Smooth muscle cell (in vitro differentiated cells): ENCODE data around the gene ACOXL. TPM values are rescaled to one million over a fixed set of nuclear protein-coding genes. Genes with fewer than 3 reads are reported as not detected.

Experiments
- DNase-seq: peaks from one replicate; lab custom pipeline; 2025; ENCODE audit not compliant: unreplicated experiment; lab: John Stamatoyannopoulos, UW
- H2AFZ ChIP-seq: fragments of 200-600 bp; sonication (generic); 2 replicates; pipeline ENCODE4 v1.6.0; 2016; ENCODE audit warnings: antibody characterized with exemption, low read depth, mild to moderate bottlenecking
- H3F3A ChIP-seq: fragments of 200-600 bp; sonication (generic); 2 replicates; pipeline ENCODE4 v1.6.0; 2017; ENCODE audit warnings: antibody characterized with exemption, low read depth
- H3K27ac ChIP-seq: fragments of 200-600 bp; sonication (generic); 2 replicates; pipeline ENCODE4 v1.5.1; 2016; ENCODE audit warnings: low read depth, mild to moderate bottlenecking
- H3K27me3 ChIP-seq: fragments of 200-600 bp; sonication (generic); 2 replicates; pipeline ENCODE4 v1.6.1; 2016; ENCODE audit warnings: low read depth, mild to moderate bottlenecking
- H3K36me3 ChIP-seq: fragments of 200-600 bp; sonication (generic); 2 replicates; pipeline ENCODE4 v1.5.1; 2016; ENCODE audit warnings: low read depth
- H3K4me1 ChIP-seq: fragments of 200-600 bp; sonication (generic); 2 replicates; pipeline ENCODE4 v1.5.1; 2016; ENCODE audit warnings: low read depth
- H3K4me2 ChIP-seq: fragments of 200-600 bp; sonication (generic); 2 replicates; pipeline ENCODE4 v1.6.0; 2016; ENCODE audit warnings: mild to moderate bottlenecking
- H3K4me3 ChIP-seq: fragments of 200-600 bp; sonication (generic); 2 replicates; pipeline ENCODE4 v1.5.1; 2016; ENCODE audit warnings: mild to moderate bottlenecking
- H3K79me2 ChIP-seq: fragments of 200-600 bp; sonication (generic); 2 replicates; pipeline ENCODE4 v1.6.0; 2016; ENCODE audit warnings: low read depth, mild to moderate bottlenecking
- H3K9ac ChIP-seq: fragments of 200-600 bp; sonication (generic); 2 replicates; pipeline ENCODE4 v1.6.0; 2016; ENCODE audit warnings: low read depth
- H3K9me3 ChIP-seq: fragments of 200-600 bp; sonication (generic); replicated peaks from 2 replicates; pipeline ENCODE4 v1.5.1; 2016; ENCODE audit warnings: low read depth
- H4K20me1 ChIP-seq: fragments of 200-600 bp; sonication (generic); 2 replicates; pipeline ENCODE4 v1.6.0; 2016; ENCODE audit warnings: low read depth
- WGBS: methylation state at CpG from one replicate; pipeline ENCODE4 v1.1.7; 2016; ENCODE audit warnings: low lambda C conversion rate; 5-methylcytosine and 5-hydroxymethylcytosine counted together
- polyA plus RNA-seq: library from polyadenylated mRNA; unstranded; fragments of >200 nt; fragmentation: Nextera tagmentation; extraction: Ambion mirVana; gene quantifications from 2 replicates; pipeline ENCODE4 v1.2.1, GENCODE V29; 2016
- total RNA-seq: library from RNA; depleted of rRNA; stranded (reverse); fragments of >200 nt; gene quantifications from 2 replicates; pipeline ENCODE4 v1.2.3, GENCODE V29; 2014
- TF ChIP-seq, protein P1 (sequence below): fragments of 200-600 bp; sonication (generic); IDR thresholded peaks from 2 replicates; pipeline ENCODE4 v1.5.1; 2017; ENCODE audit warnings: borderline replicate concordance, mild to moderate bottlenecking, antibody characterized with exemption; ENCODE audit not compliant: insufficient read depth, poor library complexity, severe bottlenecking

ACOXL gene
- total and polyA plus RNA-seq, 2 experiments from 2014 or later, result not detected

DNA sequence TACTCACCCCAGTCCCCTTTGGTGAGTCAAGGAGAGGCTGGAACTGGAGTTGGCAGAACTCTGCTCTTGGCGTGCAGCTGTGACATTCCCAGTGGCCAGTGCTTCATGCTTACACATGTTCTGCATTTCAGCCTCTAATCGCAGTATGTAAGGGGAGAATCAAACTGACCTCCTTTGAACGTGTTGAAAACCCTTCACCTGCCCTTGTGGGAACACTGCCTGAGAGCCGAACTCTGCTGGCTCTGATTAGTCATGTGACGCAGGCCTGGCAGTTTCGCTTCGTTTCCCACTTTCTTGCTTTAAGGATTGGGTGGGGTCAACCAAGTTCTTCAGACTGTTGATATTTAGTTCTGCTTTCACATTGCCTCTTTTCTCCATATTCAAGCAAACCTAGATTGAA is 214.5 kb downstream of the ACOXL start:
- H3F3A ChIP-seq, result no peaks in the 10 kb centered on the region
- H3K4me1 ChIP-seq, result no peaks in the 10 kb centered on the region
- no peak overlapping the region for H3K4me2 ChIP-seq
- no peak for DNase-seq
- 87% methylated on average over 7 of the region's 7 CpGs for WGBS
- no peaks in the 10 kb centered on the region for H3K79me2 ChIP-seq
- H4K20me1 ChIP-seq, result no peaks in the 10 kb centered on the region
- no peak overlapping the region for H3K4me3 ChIP-seq
- no peak overlapping the region for H2AFZ ChIP-seq
- no peaks in the 10 kb centered on the region for H3K27me3 ChIP-seq
- H3K9me3 ChIP-seq, result no peaks in the 10 kb centered on the region
- H3K27ac ChIP-seq, result no peak overlapping the region
- TF ChIP-seq, protein P1, sequence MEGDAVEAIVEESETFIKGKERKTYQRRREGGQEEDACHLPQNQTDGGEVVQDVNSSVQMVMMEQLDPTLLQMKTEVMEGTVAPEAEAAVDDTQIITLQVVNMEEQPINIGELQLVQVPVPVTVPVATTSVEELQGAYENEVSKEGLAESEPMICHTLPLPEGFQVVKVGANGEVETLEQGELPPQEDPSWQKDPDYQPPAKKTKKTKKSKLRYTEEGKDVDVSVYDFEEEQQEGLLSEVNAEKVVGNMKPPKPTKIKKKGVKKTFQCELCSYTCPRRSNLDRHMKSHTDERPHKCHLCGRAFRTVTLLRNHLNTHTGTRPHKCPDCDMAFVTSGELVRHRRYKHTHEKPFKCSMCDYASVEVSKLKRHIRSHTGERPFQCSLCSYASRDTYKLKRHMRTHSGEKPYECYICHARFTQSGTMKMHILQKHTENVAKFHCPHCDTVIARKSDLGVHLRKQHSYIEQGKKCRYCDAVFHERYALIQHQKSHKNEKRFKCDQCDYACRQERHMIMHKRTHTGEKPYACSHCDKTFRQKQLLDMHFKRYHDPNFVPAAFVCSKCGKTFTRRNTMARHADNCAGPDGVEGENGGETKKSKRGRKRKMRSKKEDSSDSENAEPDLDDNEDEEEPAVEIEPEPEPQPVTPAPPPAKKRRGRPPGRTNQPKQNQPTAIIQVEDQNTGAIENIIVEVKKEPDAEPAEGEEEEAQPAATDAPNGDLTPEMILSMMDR, result no peak
- no peaks in the 10 kb centered on the region for H3K36me3 ChIP-seq
- no peak overlapping the region for H3K9ac ChIP-seq

DNA sequence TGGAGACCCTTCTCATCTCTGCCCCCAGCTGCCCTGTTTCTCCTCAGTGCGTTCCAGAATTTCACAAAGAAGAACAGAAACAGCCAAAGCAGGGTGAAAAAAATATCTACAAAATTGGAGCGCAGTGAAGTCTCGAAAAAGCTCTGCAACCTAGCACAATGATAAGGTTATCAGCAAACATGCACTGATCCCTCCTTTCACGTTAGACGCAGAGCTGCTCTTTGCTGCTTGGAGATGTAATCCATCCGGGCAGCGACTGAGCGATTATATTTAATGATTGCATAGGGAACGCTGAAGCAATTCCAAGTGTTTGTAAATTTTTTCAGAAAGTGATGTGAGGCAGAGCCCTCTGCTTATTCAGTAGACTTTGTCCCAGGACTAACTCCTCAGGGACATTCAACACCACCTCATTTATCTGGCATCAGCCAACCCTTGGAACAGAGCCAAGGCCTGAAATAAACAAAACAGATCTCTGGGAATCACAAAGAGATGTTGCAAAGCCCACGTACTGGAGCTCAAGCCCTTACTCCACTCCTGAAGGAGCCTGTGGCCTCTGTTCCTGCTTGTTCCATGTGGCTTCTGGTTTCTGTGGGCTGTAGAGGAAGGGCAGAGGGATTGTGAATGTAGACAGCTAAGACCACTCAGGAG is 215.8 kb downstream of the ACOXL start:
- Histone ChIP-seq H3K79me2 (no peaks in the 10 kb centered on the region), H3K9me3 (no peaks in the 10 kb centered on the region), H3K4me1 (no peaks in the 10 kb centered on the region), H3K27ac (no peak overlapping the region), H2AFZ (no peak overlapping the region), H3K4me3 (no peak overlapping the region), H3K36me3 (no peaks in the 10 kb centered on the region), H3K27me3 (no peaks in the 10 kb centered on the region), H3K9ac (no peak overlapping the region), H3F3A (no peaks in the 10 kb centered on the region), H4K20me1 (no peaks in the 10 kb centered on the region), H3K4me2 (peak overlapping the region; percentile 17)
- TF ChIP-seq, protein P1, result no peak
- WGBS, result 39% methylated on average over 10 of the region's 10 CpGs
- DNase-seq, result no peak

DNA sequence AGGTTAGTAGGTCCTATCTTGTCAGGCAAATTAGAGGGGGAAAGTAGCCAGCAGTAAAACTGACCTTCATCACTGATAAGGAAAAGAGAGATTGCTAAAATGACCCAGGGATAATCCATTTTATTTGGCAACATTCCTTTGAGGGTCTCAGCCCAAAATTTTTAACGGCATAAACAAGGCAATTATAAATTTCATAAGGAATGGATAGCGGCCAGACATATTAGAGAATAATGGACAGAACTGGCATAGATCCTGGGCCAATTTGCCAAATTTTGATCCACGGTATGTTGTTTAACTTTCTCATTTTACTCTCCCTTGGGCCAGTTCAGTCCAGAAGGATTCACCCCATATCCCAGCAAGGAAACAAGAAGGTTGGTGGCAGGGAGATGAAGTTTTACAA is 217.9 kb downstream of the ACOXL start:
- Histone ChIP-seq H3K79me2 (no peaks in the 10 kb centered on the region), H3K9me3 (no peaks in the 10 kb centered on the region), H3K4me1 (no peaks in the 10 kb centered on the region), H3K4me3 (no peak overlapping the region), H4K20me1 (no peaks in the 10 kb centered on the region), H3K27ac (no peak overlapping the region), H3K36me3 (no peaks in the 10 kb centered on the region), H3K4me2 (no peak overlapping the region), H3F3A (no peaks in the 10 kb centered on the region), H2AFZ (no peak overlapping the region), H3K27me3 (no peaks in the 10 kb centered on the region), H3K9ac (no peak overlapping the region)
- 91% methylated on average over 3 of the region's 3 CpGs for WGBS
- TF ChIP-seq, protein P1, result no peak
- DNase-seq, result no peak

DNA sequence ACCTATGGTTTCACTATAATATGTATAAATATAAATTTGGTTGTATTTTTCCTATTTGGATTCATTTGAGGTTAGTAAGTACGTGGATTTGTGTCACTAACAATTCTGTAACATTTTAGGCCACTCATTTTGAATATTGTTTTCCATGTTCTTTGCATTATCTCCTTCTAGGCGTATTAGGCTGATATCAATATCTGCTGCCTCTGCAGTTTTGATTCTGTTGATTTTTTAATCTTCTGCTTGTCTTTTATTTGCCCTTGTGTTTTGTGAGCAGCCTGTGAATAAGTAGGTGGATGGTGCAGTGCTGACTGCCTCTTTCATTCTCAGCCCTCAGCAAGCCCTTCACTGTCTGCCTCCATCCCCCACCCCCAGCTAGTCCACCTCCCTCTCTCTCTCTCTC is 222.7 kb downstream of the ACOXL start:
- TF ChIP-seq, protein P1, result no peak
- Histone ChIP-seq H3K4me1 (no peaks in the 10 kb centered on the region), H3K27ac (no peak overlapping the region), H3F3A (no peaks in the 10 kb centered on the region), H3K4me3 (no peak overlapping the region), H3K9ac (no peak overlapping the region), H4K20me1 (no peaks in the 10 kb centered on the region), H3K9me3 (no peaks in the 10 kb centered on the region), H3K36me3 (no peaks in the 10 kb centered on the region), H3K27me3 (no peaks in the 10 kb centered on the region), H3K4me2 (no peak overlapping the region), H2AFZ (no peak overlapping the region), H3K79me2 (no peaks in the 10 kb centered on the region)
- DNase-seq, result no peak
- 49% methylated on average over 2 of the region's 2 CpGs for WGBS
